Keratinocyte (primary cell): ENCODE results near the gene PSMF1. TPM values are rescaled to one million over a fixed set of nuclear protein-coding genes. Genes with fewer than 3 reads are reported as not detected.

Experiments used
- DNase-seq: peaks from one replicate; pipeline ENCODE4 v3.0.0-alpha.2; 2011; ENCODE audit warnings: low read depth, missing footprints, low spot score
- FAIRE-seq: peaks from 2 replicates; lab custom pipeline; 2011; peaks lifted over from hg19 to GRCh38; lab: Jason Lieb, UNC
- H2AFZ ChIP-seq: 2 replicates; pipeline ENCODE4 v1.6.0; 2012; ENCODE audit warnings: low read length, control low read depth, inconsistent platforms; ENCODE audit not compliant: control insufficient read depth
- H3K27ac ChIP-seq: 2 replicates; pipeline ENCODE4 v1.5.1; 2011; ENCODE audit warnings: low read length; ENCODE audit not compliant: control insufficient read depth, insufficient read depth
- H3K27me3 ChIP-seq: 3 replicates; pipeline ENCODE4 v1.6.0; 2011; ENCODE audit warnings: low read length; ENCODE audit not compliant: control insufficient read depth, insufficient read depth; ENCODE audit errors: extremely low read depth
- H3K36me3 ChIP-seq, 2 experiments: 2 replicates in 1 of 2; 3 replicates in 1 of 2; pipeline ENCODE4 v1.5.1; 2011; ENCODE audit warnings: low read length in 2 of 2, mild to moderate bottlenecking in 1 of 2; ENCODE audit not compliant: control insufficient read depth in 2 of 2, insufficient read depth in 2 of 2; ENCODE audit errors: extremely low read depth in 1 of 2
- H3K4me1 ChIP-seq: 3 replicates; pipeline ENCODE4 v1.5.1; 2011; ENCODE audit warnings: low read length; ENCODE audit not compliant: control insufficient read depth, insufficient read depth; ENCODE audit errors: extremely low read depth
- H3K4me2 ChIP-seq: 3 replicates; pipeline ENCODE4 v1.6.0; 2011; ENCODE audit warnings: low read depth, low read length; ENCODE audit not compliant: control insufficient read depth, insufficient read depth; ENCODE audit errors: extremely low read depth
- H3K4me3 ChIP-seq, 3 experiments: fragments of 200-600 bp in 1 of 3; sonication (generic) in 1 of 3; 2 replicates in 2 of 3; 3 replicates in 1 of 3; pipeline ENCODE4 v1.5.1; 2011 to 2016; ENCODE audit warnings: low read length in 3 of 3, mild to moderate bottlenecking in 3 of 3, control low read depth in 2 of 3, inconsistent platforms in 1 of 3, low read depth in 1 of 3, mixed read lengths in 1 of 3, mixed run types in 1 of 3, moderate library complexity in 1 of 3; ENCODE audit not compliant: control insufficient read depth in 2 of 3, insufficient read depth in 2 of 3; ENCODE audit errors: extremely low read depth in 1 of 3
- H3K79me2 ChIP-seq: 2 replicates; pipeline ENCODE4 v1.6.0; 2012; ENCODE audit warnings: low read length; ENCODE audit not compliant: control insufficient read depth, insufficient read depth
- H3K9ac ChIP-seq: 3 replicates; pipeline ENCODE4 v1.6.0; 2011; ENCODE audit warnings: low read length; ENCODE audit not compliant: control insufficient read depth, insufficient read depth; ENCODE audit errors: extremely low read depth
- H3K9me1 ChIP-seq: 3 replicates; pipeline ENCODE4 v1.6.0; 2011; ENCODE audit warnings: low read length; ENCODE audit not compliant: control insufficient read depth, insufficient read depth; ENCODE audit errors: extremely low read depth
- H3K9me3 ChIP-seq: 2 replicates; pipeline ENCODE4 v1.5.1; 2012; ENCODE audit warnings: low read depth, low read length; ENCODE audit not compliant: control insufficient read depth
- H4K20me1 ChIP-seq: 3 replicates; pipeline ENCODE4 v1.6.0; 2011; ENCODE audit warnings: low read length; ENCODE audit not compliant: control insufficient read depth, insufficient read depth; ENCODE audit errors: extremely low read depth
- CTCF ChIP-seq, 3 experiments: IDR thresholded peaks in 1 of 3; conservative IDR thresholded peaks in 1 of 3; optimal IDR thresholded peaks in 1 of 3; 2 replicates in 2 of 3; 3 replicates in 1 of 3; pipeline versions ENCODE3 to v1.5.1; 2011; ENCODE audit warnings: low read length in 3 of 3, mild to moderate bottlenecking in 3 of 3, moderate library complexity in 2 of 3, control low read depth in 1 of 3, inconsistent platforms in 1 of 3; ENCODE audit not compliant: insufficient read depth in 2 of 3; ENCODE audit errors: extremely low read depth in 1 of 3
- EZH2 ChIP-seq: IDR thresholded peaks from one replicate; pipeline ENCODE4 v1.6.1; 2012; ENCODE audit warnings: inconsistent platforms, mild to moderate bottlenecking, low read length, moderate library complexity
- dilution Hi-C: fragments of 300-500 bp; cut with MboI; formaldehyde crosslinking; loops from one replicate; pipeline ENCODE4 v1.7.0; 2020; ENCODE audit warnings: low sequenced_read_pairs; ENCODE audit not compliant: extremely low pct_ligation_motif_present
- polyA plus RNA-seq, 5 experiments: library from polyadenylated mRNA; depleted of rRNA in 3 of 5; stranded (reverse) in 3 of 5; stranded (forward) in 1 of 5; unstranded in 1 of 5; fragments of >200 nt; gene quantifications; 1 replicate in 1 of 5; 2 replicates in 3 of 5; 3 replicates in 1 of 5; pipeline versions ENCODE4 v1.2.1 to v1.2.3, GENCODE V29; 2011 to 2012; ENCODE audit warnings: missing spikeins in 2 of 5, low read depth in 1 of 5, low replicate concordance in 1 of 5

PSMF1 gene
- polyA plus RNA-seq, 1 donor (not counting 4 experiments of a cell fraction or from before 2014, with no cell fraction given), result 58.5 TPM

GRCh38 chr20:1124421-1124820 lies 6.0 kb downstream of the PSMF1 start:
- peaks cover 59% of the 10 kb centered on the region for H3K79me2 ChIP-seq
- dilution Hi-C loops, result no loop called here
- DNase-seq (no peak), FAIRE-seq (no peak)
- H3K4me1 ChIP-seq, result peaks cover 25% of the 10 kb centered on the region
- H3K9me3 ChIP-seq, result no peaks in the 10 kb centered on the region
- H3K27ac ChIP-seq, result no peak overlapping the region
- H3K4me3 ChIP-seq, result no peak overlapping the region
- H3K36me3 ChIP-seq, result peaks cover 17 to 49% of the 10 kb centered on the region in 2 experiments
- H3K9ac ChIP-seq, result no peak overlapping the region
- no peak for TF ChIP-seq CTCF (optimal IDR thresholded peaks at IDR 0.05 in 1 of 3, IDR thresholded peaks at IDR 0.05 in 1 of 3, conservative IDR thresholded peaks at IDR 0.05 in 1 of 3; ENCODE audit: extremely low read depth in 1 of 3, insufficient read depth in 2 of 3, low read length in 3 of 3)
- TF ChIP-seq EZH2, result no peak
- peaks cover 8% of the 10 kb centered on the region for H4K20me1 ChIP-seq
- no peak overlapping the region for H2AFZ ChIP-seq
- no peak overlapping the region for H3K4me2 ChIP-seq
- peaks cover 4% of the 10 kb centered on the region for H3K9me1 ChIP-seq
- H3K27me3 ChIP-seq, result no peaks in the 10 kb centered on the region

- dilution Hi-C loops, result no loop called here
- Histone ChIP-seq H3K36me3 (peaks cover 19 to 41% of the 10 kb centered on the region in 2 experiments), H3K9ac (no peak overlapping the region), H3K4me2 (no peak overlapping the region), H2AFZ (no peak overlapping the region), H4K20me1 (peaks cover 7% of the 10 kb centered on the region), H3K9me3 (no peaks in the 10 kb centered on the region), H3K27me3 (no peaks in the 10 kb centered on the region), H3K4me3 (no peak overlapping the region), H3K4me1 (peaks cover 16% of the 10 kb centered on the region), H3K79me2 (peaks cover 51% of the 10 kb centered on the region), H3K9me1 (peaks cover 2% of the 10 kb centered on the region), H3K27ac (no peak overlapping the region)
- no peak for TF ChIP-seq EZH2
- TF ChIP-seq CTCF (optimal IDR thresholded peaks at IDR 0.05 in 1 of 3, IDR thresholded peaks at IDR 0.05 in 1 of 3, conservative IDR thresholded peaks at IDR 0.05 in 1 of 3; ENCODE audit: extremely low read depth in 1 of 3, insufficient read depth in 2 of 3, low read length in 3 of 3), result no peak
- no peak for FAIRE-seq
- no peak for DNase-seq
Measured at GRCh38 chr20:1125277-1125676, 6.9 kb downstream of the PSMF1 start.
